D341Med (cell line): ENCODE measurements around the gene CDC42.
A peak's percentile ranks its signal among the peaks of the same experiment; 100 is the strongest.
"Not testable (repeated sequence)": the region's sequence is repeated elsewhere in the genome, so short reads cannot be mapped to it uniquely, and the experiment has no call there.

ENCODE experiments used
- DNase-seq: peaks from one replicate; pipeline ENCODE4 v3.0.0; 2012; ENCODE audit warnings: low spot score

Gene CDC42

GRCh38 chr1:22052115-22053016 is at the start of gene CDC42:
CDC42 (plus strand) TSS chr1:22052709; CDS start chr1:22078479, 25,770 bp downstream.
- DNase-seq, result peak; percentile 97

DNA sequence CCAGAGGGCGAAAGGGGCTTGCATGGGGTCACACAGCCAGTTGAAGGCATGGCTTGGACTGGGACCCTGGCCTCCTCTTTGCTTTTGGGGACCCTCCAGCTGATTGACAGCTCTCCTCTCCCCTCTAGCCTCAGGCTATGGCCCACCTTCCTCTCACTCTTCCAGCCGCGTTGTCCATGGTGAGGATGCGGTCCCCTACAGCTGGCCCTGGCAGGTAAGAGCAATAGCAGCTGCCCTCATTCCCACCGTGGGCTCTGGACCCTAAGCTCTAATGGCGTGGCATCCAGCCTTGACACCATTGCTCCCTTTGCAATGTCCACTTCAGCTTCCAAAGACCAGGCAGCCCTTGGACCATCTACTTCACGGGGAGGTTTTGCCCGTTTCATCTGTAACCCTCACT is 49.6 kb upstream of the CDC42 start:
- not testable (repeated sequence) for DNase-seq

- not testable (repeated sequence) for DNase-seq
Measured at GRCh38 chr1:22003959-22004358, 48.5 kb upstream of the CDC42 start.

DNA sequence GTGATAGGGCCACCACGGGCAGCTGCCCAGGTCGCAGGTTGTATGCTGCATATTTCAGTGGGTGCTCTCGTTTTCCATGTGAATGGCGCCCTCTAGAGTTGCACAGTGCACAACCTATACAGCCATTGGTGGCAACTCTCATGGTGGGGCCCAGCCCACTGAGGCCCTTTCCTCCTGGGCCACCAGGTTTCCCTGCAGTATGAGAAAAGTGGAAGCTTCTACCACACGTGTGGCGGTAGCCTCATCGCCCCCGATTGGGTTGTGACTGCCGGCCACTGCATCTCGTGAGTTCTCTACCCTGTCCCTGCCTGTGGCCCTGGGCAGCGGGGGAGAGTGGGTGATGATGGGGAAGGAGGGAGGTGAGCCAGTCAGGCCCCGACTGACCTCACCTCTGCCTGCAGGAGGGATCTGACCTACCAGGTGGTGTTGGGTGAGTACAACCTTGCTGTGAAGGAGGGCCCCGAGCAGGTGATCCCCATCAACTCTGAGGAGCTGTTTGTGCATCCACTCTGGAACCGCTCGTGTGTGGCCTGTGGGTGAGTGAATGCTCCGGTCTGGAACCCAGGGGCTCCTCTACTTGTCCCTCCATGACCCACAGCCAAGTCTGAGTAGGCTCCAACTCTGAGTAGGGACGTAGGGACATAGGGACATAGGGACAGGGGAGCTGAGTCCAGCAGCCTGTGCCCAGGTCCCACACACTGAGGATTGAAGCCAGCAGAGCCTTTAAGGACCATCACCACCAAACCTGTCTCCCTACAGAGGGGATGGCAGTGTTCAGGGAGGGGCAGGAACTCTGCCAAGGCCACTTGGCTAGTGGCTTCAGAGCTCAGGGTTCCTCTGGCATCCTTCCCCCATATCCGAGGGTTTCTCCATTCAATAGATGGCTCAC is 47.0 kb upstream of the CDC42 start:
- not testable (repeated sequence) for DNase-seq

DNA sequence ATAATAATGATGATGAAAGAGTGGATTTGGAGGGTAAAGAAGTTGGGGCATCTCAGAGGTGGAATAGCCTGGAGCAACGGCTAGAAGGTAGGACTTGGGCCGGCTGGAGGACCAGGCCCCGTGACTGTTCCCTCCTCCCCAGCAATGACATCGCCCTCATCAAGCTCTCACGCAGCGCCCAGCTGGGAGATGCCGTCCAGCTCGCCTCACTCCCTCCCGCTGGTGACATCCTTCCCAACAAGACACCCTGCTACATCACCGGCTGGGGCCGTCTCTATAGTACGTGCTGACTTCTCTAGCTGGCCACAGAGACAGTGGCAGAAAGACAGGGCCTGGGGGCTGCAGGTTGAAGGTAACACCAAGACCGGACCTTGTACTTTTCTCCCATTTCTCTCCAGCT is 45.8 kb upstream of the CDC42 start:
- not testable (repeated sequence) for DNase-seq

DNA sequence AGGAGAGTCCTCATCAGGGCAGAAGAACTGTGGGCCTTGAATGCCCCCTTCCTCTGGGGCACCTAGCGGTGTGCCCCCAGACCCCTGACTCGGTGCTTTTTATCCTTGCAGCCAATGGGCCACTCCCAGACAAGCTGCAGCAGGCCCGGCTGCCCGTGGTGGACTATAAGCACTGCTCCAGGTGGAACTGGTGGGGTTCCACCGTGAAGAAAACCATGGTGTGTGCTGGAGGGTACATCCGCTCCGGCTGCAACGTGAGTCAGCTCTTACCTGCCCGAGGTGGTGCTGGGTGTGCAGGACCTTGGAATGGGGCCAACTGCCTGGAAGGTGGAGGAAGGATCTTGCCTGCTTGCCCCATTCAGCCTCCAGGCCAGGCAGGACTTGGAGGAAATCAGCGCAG is 45.2 kb upstream of the CDC42 start:
- not testable (repeated sequence) for DNase-seq

DNA sequence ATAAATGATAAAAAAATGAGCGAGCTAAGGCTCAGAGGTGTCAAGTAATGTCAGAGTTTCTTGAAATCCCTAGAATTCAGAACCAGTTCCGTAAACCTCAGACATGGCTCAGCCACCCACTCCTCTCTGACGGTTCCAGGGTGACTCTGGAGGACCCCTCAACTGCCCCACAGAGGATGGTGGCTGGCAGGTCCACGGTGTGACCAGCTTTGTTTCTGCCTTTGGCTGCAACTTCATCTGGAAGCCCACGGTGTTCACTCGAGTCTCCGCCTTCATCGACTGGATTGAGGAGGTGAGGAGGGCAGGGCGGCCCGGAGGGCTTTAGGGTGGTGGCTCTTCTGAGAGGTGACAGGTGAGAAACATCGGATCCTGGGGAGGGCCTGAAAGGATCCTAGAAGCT is 42.9 kb upstream of the CDC42 start:
- DNase-seq, result not testable (repeated sequence)

GRCh38 chr1:22012752-22013151 is 39.8 kb upstream of the CDC42 start:
- not testable (repeated sequence) for DNase-seq

- DNase-seq, result not testable (repeated sequence)
Measured at GRCh38 chr1:22014575-22015206, 37.8 kb upstream of the CDC42 start.

DNA sequence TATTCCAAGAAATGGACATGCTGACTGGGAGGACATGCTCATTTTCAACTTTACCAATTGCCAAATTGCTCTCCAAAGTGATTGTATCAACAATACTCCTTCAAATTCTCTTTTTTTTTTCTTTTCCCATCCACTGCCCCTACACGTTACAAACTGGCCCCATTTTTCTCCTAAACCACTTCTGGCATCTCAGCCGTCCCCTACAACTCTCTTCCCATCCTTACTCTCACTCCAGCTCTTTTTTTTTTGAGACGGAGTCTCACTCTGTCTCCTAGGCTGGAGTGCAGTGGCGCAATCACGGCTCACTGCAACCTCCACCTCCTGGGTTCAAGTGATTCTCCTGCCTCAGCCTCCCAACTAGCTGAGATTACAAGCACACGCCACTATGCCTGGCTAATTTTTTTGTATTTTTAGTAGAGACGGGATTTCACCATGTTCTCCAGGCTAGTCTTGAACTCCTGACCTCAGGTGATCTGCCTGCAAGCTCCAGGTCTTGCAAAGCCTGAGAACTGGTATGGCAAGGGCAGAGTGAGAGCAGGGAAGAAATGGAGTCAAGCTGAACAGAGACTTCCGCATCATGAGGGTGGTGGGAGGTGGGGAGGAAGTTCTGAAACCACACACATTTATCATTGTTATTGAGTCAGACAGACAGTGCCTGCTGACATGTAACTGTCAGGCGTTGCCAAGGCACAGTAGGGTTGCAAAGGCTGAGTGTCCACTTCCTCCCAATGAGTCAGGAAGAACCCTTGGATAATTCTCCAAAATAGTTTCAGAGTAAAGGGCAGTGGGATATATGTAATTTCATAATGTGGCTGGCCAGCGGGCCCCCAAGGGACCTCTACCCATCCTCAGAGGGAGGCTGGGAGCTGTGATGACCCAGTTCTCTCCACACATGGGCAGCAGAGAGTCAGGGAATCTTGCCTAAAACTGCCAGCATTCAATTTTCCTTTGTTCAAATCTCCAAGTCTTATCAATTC is 33.6 kb upstream of the CDC42 start:
- no peak for DNase-seq

DNA sequence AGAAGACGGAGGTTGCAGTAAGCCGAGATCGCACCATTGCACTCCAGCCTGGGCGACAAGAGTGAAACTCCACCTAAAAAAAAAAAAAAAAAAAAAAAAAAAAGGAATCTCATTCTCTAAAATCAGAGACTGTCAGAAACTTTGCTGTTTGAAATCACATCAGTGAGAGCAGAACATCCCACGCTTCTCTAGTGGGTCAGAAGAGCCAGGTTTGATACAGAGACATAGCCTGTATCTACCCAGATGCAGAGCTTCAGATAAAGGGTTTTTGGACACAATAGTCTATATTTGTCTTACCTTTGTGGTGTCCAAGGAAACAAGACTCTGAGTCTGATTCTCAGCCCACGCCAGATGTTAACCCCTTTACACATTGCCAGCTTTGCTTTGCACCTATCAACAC is 31.4 kb upstream of the CDC42 start:
- no peak for DNase-seq

- peak; percentile 75 for DNase-seq
Measured at GRCh38 chr1:22024485-22025367, 27.8 kb upstream of the CDC42 start.

DNA sequence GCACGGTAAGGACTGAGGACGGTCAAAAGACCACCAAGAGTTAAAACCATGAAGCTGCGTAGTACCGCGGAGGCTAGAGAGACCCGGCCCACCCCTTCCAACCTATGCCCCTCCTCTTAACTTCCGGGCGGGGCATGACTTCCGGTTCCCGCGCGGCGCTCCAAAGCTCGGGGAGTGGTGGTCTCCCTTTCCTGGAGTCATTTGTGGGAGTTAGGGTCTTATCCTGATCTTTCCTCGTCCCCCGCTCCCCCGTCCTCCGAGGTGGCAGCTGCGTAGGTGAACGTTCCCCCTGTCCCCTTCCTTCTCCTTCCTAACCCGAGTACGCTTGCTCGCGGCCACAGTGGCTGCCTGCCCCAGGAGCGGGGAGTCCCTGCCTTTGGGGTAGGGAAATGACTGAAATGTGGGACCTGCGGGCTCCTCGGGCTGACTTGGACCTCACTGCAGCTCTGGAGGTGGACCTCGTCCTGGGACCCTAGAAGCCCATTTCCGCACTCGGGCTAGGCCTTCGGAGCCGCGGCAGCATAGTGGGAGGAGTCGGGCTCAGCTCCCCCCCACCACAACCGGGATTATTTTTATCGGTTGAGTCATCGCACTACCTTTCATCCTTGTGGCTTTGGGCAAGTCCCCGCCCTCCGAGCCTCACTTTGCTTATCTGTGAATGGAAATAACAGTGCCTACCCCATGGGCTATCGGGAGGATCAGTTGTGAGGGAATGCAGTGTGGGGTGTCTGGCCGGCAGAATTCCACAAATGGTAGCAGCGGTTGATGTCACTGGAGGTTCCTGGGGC is 26.9 kb upstream of the CDC42 start:
- peak; percentile 88 for DNase-seq

DNA sequence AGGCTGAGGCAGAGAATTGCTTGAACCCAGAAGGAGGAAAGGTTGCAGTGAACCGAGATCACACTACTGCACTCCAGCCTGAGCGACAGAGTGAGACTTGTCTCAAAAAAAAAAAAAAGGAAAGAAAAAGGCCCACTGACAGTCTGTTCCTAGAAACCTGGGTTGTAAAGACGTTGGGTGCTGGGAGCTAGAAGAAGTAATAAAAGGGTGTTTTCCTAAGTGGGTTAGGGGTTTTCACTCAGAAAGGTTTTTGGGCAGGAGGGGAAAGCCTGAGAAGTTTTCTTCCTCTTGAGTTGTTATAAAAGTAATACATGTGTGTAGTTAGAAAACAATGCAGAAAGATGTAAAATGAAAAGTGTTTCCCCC is 25.6 kb upstream of the CDC42 start:
- no peak for DNase-seq

DNA sequence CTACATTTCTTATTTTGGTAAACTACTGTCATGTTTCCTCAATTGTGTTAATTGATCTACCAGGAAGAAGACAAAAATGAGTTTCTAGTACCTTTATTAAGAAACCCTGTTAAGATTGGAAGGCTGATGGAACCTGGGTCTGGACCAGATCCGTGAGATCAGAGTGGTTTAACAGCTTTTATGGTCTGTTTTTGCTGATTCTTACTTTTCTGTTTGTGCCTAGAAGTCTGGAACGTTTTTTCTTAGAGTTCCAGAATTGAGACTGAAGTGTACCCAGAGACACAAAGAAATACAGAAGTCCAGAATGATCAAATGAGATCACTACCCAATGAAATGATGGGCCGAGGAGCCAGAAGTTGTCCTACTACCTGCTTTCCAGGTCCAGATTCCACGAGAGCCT is 22.5 kb upstream of the CDC42 start:
- DNase-seq, result no peak

DNA sequence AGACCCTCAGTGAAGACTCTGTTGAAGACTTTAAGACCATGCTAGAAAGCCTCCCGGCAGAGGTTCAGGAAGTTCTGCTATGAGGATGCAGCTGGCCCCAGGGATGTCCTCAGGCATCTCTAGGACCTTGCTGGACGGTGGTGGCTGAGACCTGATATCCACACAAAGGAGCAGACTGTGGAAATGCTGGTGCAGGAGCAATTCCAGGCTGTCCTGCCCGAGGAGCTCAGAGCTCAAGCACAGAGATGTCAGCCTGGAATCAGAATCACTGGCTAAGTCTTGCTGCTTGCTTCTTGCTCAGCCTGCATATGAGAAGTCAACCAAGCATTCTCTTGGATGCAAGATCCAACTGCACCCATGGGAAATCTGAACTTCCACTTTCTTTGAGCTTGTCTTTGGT is 22.0 kb upstream of the CDC42 start:
- DNase-seq, result no peak

- DNase-seq, result no peak
Measured at GRCh38 chr1:22031214-22031962, 21.1 kb upstream of the CDC42 start.

DNA sequence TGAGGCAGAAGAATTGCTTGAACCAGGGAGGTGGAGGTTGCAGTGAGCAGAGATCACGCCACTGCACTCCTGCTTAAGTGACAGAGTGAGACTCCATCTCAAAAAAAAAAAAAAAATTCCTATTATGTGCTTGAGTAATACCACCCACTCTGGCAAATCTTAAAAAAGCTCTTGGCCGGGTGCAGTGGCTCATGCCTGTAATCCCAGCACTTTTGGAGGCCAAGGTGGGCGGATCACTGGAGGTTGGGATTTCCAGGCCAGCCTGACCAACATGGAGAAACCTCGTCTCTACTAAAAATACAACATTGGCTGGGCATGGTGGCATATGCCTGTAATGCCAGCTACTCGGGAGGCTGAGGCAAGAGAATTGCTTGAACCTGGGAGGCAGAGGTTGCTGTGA is 17.7 kb upstream of the CDC42 start:
- DNase-seq, result not testable (repeated sequence)

DNA sequence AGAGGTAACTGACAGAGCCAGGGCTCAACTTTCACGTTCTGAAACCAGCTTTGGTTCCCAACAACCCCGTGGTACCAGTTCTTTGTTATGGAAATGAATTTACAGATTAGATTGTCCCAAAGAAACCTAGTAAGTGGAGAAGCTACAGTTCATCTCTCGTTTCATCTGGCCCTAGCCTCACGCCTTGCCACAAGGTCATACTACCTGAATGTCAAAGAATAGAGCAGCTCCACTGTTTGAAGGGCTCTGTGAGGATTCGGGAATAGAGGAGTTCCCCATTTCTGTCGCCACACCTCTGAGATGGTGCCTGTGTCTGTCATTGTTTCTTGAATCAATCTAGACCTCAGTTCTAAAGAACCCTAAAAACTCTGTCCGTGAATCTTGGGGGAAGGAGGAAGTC is 15.0 kb upstream of the CDC42 start:
- DNase-seq, result no peak
